AG09319 (cell line): Measurements from ENCODE around the gene PDCD7.
"Not testable (repeated sequence)": the region's sequence is repeated elsewhere in the genome, so short reads cannot be mapped to it uniquely, and the experiment has no call there.

Source experiments
- DNase-seq: peaks from one replicate; pipeline ENCODE4 v3.0.0-alpha.2; 2010; ENCODE audit warnings: low read depth; ENCODE audit errors: extremely low read depth
- TF ChIP-seq, protein P1 (sequence below): IDR thresholded peaks from 2 replicates; pipeline ENCODE4 v1.5.1; 2011; ENCODE audit warnings: low read depth, mild to moderate bottlenecking, inconsistent platforms, low read length, moderate library complexity

Gene PDCD7

DNA sequence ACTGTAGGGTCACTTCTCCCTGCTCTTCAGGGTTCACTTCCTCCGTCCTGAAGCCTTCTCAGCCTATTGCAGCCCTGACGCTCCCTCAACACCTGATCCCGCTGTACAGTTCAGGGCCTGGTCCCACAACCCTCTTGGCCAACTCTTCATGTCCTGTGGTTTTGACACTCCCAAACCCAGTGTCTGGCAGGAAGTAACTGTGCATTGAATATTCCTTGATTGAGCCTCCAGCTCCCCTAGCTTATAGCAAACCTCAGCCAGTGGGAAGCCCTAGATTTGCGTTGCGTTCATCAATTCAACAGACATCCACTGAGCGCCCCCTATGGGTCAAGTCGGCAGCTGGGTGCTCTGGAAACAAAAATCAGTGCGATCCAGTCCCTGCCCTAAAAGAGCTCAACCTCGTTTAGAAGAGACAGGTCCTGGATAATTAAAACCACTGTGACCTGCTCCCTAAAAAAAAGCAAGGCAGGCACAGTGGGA is 32.2 kb downstream of the PDCD7 start:
- DNase-seq = no peak
- TF ChIP-seq, protein P1, sequence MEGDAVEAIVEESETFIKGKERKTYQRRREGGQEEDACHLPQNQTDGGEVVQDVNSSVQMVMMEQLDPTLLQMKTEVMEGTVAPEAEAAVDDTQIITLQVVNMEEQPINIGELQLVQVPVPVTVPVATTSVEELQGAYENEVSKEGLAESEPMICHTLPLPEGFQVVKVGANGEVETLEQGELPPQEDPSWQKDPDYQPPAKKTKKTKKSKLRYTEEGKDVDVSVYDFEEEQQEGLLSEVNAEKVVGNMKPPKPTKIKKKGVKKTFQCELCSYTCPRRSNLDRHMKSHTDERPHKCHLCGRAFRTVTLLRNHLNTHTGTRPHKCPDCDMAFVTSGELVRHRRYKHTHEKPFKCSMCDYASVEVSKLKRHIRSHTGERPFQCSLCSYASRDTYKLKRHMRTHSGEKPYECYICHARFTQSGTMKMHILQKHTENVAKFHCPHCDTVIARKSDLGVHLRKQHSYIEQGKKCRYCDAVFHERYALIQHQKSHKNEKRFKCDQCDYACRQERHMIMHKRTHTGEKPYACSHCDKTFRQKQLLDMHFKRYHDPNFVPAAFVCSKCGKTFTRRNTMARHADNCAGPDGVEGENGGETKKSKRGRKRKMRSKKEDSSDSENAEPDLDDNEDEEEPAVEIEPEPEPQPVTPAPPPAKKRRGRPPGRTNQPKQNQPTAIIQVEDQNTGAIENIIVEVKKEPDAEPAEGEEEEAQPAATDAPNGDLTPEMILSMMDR = peak; percentile 84

GRCh38 chr15:65100442-65100841 is 33.2 kb downstream of the PDCD7 start:
- DNase-seq = no peak

GRCh38 chr15:65099801-65100200 is 33.8 kb downstream of the PDCD7 start:
- not testable (repeated sequence) for DNase-seq

More at GRCh38 chr15:65100442-65100841, 33.2 kb downstream of the PDCD7 start:
- TF ChIP-seq, protein P1 = no peak

- TF ChIP-seq, protein P1 = no peak
- DNase-seq = no peak
These were observed 34.3 kb downstream of the PDCD7 start for GRCh38 chr15:65099336-65099735.

- DNase-seq = no peak
- TF ChIP-seq, protein P1 = no peak
These were observed 35.9 kb downstream of the PDCD7 start for GRCh38 chr15:65097651-65098263.

DNA sequence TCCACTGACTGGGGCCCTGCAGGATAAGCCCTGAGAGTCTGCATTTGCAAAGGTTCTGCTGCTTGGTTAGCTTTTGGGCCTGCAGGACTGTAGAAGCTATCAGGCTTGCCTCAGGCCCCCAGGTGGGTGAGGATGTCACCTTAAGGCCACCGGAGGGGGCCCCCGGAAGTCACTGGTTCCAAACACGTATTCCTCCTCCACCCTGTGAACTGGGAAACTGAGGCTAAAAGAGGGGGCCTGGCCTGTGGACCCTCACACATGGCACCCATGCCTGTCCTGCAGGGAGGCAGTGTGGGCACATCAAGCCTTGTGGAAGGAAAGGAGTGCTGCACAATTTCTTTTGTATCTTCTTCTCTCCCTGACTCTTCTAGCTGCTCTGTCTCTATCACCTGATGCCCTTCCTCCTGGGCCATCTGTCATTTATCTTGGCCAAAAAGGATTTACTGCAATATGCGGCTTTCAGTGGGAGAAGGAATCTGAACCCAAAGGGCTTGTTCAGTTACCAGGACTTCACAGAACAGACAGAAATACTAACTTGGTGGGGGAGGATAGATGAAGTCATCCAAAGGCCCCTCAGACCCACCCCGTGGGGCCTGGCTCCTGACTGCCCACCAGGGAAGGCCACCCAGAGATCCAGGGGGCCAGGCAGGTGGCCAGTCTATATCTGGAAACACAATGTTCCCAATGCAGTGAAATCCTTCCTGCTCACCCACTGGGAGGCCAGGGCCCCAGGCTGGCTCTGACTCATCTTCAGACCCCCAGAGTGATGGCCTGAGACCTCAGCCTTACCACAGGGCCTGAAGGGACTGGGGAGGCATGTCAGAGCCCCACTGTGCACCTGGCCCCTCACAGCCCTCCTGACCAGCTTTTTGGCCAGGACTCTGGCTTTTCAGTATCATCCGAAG is 36.9 kb downstream of the PDCD7 start:
- TF ChIP-seq, protein P1 = no peak
- no peak for DNase-seq

GRCh38 chr15:65095747-65096104 is 37.9 kb downstream of the PDCD7 start:
- TF ChIP-seq, protein P1 = no peak

More at GRCh38 chr15:65095747-65096104, 37.9 kb downstream of the PDCD7 start:
- no peak for DNase-seq
